ENCODE results near the gene HERC3.

The HERC3 gene

DNA sequence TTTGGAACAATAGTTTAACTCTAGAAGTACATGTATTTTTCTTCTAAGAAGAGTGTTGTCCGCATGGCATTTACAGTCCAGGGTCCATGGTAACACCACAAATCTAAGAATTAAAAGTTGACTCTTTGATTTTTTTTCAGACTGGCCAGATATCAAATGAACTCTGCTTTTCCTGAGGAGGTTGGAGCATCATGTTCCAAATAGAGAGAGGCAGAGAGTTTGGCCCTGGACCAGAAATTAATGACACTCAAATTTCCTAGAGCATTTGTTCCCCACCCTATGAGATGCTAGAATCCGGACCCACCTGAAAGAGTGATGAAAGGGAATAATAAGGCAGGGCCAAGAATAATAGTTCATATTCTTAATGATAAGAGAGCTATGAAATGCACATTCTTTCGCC is 152.3 kb downstream of the HERC3 start:
- no peak for DNase-seq (ENCODE audit: low read depth in 4 of 4, low spot score in 1 of 4)

DNA sequence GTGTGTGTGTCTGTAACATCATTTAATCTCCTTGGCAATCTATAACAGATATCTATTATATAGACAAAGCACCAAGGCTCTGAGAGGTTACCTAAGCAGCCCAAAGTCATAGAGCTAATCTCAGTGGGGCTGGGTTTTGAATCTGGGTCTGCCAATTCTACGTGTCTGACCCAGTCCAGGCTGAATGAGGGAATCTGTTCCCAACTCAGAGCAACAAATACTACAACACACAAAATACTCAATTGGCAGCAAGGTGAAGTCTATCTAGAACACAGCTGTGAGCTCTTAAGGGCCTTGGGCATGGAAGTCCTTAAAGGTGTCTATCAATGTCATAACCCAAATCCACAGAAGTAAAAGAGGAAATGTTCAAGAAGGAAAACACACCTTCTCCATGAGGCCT is 152.9 kb downstream of the HERC3 start:
- no peak for DNase-seq (ENCODE audit: low read depth in 4 of 4, low spot score in 1 of 4)

DNA sequence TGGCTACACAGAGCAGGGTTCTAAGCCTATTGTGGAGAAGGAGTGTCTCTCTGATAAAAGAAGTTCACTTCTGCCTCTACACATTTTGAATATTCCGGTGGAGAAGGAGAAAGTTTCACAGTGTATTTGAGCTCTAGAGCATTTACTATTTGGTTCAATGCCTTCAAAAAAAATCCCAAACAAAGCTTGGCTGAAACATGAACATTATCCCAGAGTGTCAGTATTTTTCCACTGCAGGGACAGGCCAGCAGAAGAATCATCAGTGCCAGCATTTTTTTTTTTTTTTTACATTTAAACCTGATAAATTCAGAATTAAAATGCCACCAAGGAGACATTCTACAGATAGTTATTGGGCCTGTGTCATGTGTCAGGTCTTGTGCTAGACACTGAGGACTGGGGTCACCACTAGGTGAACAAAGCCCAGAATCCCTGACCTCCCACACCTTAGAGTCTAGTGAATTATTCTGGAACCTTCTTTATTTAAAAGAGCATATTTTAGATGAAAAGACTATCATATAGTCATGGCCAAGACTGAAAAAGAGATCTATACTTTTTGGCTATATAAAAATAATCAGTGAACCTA is 153.4 kb downstream of the HERC3 start:
- no peak for DNase-seq (ENCODE audit: low read depth in 4 of 4, low spot score in 1 of 4)

DNA sequence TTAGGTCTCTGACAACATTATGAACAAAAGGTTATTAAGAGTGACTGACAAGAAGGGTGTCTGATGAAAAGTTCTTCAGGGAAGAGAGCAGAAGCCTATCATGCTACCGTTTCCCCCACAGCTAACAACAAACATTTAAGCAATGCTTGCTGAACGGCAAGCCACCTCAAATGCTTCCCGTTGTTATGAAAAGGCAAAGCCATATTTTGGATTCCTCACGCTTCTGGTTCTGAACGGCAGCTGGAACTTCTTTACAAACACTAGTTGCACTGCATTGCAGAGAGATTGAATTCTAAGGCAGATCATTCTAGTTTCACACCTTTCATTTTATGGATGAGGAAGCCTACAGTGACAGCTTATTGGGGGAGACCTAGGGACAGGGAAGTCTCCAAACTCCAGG is 153.9 kb downstream of the HERC3 start:
- DNase-seq (ENCODE audit: low read depth in 4 of 4, low spot score in 1 of 4), result no peak

DNA sequence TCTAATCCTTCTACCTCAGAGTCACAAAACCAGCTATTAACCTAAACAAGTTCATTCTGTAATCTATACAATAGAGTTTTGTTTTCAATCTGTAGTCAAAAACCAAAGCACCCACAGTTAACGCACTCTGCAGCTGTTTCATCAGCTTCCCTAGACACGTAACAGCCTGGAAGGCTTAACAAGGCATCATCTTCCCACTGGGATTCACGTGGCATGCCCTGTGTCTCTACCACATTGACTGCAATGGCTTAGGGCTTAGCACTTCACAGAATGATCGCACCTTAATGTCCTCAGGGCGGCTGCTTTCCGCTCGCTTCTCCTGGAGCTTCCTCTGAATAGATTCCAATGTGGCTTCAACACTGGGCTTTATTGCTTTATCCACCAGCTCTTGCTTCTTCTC is 155.1 kb downstream of the HERC3 start:
- no peak for DNase-seq (ENCODE audit: low read depth in 4 of 4, low spot score in 1 of 4)

DNA sequence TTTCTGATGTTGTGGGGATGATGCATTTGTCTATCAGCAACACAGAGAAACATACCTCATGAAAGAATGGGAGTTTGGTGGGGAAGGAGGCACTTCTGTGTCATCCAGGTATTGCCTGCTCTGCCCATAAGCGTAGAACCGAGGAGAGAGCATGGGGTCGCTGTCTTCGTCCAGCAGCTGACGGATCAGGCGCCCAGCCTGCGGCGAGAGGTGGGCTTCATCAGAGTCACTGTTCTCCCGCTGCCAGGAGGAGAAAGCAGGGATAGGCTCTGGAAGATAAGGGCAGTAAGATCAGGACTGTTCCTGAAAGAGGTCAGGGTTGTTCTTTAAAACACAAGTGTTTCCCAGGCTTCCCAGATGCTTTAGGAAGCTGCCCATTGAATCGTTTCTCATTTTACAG is 158.1 kb downstream of the HERC3 start:
- DNase-seq (ENCODE audit: low read depth in 4 of 4, low spot score in 1 of 4), result no peak

DNA sequence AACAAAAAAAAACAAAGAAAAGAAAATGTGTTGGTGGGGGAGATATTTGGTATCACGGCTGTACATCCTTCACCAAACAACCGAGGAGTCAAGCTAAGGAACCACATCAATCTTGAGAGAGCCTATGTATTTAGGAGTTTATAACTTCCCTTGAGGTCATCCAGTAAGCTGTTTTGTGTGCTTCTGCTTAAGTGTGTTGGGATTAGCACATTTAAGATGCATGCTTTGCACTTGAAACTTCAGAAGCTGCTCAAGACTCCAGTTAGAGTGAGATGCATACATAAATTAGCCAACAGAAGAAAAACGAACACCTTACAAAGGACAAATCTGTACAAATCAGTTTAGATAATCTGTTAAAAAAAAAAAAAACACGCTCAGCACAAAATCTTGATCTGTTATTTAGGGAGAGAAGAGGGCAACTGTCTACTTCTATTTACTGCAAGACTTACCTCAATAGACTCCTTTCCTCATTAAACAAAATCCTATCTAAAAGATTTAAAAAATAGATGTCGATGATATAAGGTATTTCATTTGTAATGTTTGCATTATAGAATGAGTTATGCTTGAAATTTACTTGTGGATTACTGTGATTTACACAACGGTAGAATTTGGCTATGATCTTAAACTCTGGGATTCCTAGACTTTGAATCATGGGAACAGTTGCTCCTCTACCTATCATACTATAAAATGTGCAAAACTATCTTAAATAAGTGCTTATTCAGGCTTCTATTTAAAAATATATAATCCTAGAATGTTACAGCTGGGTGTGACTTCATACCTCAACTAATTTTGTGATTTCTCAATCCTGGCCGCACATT is 159.2 kb downstream of the HERC3 start:
- DNase-seq (ENCODE audit: low read depth in 4 of 4, low spot score in 1 of 4), result no peak

DNA sequence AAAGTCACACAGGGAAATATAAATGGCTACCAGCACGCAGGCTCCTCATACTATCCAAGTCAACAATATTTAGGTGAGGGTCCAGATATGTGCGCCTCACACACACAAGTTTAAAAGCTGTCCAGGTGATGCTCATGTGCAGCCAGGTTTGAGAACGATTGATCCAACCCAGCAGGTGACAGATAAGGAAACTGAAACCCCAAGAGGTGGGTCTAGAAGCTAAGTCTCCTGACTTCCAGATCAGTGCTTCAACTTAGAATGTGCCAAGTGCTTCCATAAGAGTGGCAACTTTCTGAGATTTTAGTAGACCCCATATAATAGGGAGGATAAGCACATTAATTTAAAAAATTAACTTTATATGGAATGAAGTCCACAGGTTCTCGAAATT is 159.8 kb downstream of the HERC3 start:
- no peak for DNase-seq (ENCODE audit: low read depth in 4 of 4, low spot score in 1 of 4)

DNA sequence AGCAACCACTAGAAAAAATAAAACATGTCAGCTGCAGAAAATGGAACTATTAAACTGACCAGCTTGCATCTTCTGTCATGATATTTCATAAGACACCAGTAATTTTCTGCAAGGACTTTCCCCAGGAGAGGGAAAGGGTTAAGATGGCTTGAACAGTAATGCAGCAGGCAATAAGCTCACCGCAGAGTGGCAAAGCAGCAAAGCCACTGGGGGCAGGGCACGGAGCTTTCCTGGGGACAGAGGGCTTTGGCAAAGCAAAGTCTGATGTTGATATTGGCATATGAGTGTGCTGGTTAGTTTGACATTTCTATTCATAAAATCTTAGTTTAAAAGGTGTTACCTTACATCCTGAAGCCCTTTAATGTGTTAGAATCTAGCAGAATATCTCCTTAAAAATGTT is 160.5 kb downstream of the HERC3 start:
- DNase-seq (ENCODE audit: low read depth in 4 of 4, low spot score in 1 of 4), result no peak

DNA sequence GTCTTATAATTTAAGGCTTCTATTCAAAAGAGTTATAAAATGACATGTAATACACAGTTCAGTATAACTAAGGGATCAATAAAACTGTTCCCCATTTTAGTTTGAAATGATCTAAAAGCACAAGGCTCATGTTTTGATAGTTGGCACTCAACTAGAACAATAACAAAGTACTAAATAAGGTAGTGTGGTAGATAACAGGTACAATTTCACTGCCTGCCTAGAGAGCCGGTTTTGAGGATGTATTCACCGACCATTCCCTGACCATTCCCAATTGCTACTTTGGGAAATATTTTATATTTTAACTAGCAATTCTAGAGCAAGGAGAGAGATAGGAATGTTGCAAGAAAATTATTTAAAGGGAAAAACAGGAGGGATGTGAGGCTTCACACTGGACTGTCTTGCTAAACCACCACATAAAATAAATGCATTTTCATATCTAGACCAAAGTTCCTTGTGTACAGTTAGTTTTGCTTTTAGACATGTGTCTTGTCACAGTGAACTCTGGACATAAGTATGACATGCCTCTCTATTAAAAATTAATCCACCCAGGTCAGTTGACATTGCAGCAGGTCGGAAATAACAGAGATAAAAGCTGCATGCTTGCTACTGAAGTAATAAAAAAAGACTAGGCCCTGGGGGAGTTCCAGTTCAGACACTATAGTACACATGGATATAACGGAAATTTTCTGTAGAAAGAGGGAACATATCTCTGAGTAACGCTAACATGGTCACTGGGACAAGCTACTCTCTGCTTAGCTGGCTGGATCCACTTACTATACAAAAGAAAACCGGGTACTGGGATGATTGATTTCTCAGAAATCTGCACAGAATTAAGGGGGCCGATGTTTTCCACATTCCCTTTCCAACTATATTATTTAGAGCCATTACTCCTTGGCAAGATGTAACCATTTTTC is 161.6 kb downstream of the HERC3 start:
- DNase-seq (ENCODE audit: low read depth in 4 of 4, low spot score in 1 of 4), result no peak

DNA sequence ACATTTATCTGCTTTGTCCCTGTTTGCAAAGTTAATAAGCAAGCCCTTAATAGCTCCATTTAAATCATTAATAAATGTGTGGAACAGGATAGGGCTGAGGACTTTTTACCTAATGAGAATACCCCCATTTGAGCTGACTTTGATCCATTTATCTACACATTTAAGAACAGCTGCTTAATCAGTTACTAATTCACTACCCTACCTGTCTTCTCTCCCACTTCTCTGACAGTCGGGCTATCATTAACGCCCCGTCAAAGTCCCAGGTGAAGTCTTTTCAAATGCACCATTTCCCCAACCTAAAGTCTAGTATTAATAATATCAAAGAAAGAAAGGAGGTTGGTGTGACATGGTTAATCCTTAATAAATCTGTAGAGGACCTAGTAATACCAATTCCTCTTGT is 162.5 kb downstream of the HERC3 start:
- no peak for DNase-seq (ENCODE audit: low read depth in 4 of 4, low spot score in 1 of 4)

DNA sequence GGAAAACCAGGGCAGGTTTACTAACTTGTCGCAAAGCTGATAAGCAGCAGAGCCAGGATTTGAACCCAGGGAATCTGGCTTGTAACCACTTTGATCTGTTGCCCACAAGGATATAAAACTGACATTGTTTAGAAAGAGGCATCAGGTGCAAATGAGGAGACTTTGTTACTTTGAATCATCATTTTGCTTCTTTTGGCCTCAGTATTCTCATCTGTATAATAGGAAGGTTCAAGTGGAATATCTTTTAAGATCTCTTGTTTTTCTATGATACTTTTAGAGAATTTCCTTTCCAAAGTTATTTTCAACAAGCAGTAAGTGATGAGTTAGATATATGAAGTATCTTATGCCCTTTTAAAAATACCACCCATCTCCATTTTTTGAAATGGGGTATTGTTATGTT is 163.2 kb downstream of the HERC3 start:
- no peak for DNase-seq (ENCODE audit: low read depth in 4 of 4, low spot score in 1 of 4)

DNA sequence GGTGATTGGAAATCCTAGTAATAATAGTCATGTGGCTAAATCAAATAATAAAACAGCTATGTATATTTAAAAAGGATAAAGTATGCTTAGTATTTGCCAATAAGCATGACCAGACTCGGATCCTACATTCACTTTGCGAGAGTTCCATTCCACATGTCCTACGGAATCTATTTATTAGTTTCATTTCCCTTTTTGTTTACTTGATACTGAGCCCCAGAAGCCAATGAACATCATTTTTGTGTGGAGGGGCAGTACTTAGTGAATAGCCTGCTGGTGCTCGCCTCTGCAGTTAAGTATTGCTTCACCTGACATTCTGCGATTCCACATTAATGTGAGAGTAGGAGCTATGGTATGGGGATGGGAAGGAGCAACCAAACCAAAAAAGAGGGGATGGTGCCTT is 163.9 kb downstream of the HERC3 start:
- no peak for DNase-seq (ENCODE audit: low read depth in 4 of 4, low spot score in 1 of 4)

DNA sequence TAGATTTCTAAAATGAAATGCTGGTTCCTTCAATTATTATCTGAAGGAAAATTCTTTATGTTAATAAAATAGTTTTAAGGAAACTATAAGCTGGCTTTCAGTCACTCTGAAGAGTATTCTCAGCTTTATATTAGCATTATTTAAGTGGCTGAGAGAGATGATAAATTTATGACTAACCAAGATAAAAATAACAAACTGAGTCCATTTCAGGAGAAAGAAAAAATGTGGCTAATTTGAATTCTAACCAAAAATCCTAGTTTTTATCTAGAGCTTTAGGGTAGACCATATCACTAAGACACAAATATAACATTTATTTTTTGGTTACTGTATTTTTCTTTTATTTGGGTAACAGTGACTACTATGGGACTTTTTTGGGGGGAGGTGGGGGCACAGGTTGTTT is 164.8 kb downstream of the HERC3 start:
- DNase-seq (ENCODE audit: low read depth in 4 of 4, low spot score in 1 of 4), result no peak

DNA sequence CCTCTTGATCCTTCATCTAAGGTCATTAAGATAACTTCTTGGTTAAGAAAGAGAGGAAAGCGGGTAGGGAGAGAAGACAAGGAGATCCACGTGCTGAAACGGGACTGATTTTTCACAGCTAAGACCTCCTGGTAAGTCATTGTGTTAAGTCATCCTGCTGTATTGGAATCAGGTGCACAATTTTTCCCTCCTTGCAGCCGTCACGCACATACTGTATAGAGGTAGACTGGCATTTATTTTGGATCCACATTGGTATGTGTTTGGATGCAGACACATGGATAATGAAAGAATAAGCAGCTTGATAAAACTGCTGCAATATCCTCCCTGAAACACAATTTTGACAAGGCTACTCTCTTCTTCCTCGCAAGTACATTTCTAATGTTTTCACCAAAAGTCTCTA is 165.5 kb downstream of the HERC3 start:
- no peak for DNase-seq (ENCODE audit: low read depth in 4 of 4, low spot score in 1 of 4)

All from stimulated activated CD4-positive, alpha-beta T cell treated with anti-CD3 and anti-CD28 coated beads, Interleukin-1b, Interleukin-23, amount 100 ng/mL, for 24 hours (primary cell).